Articular chondrocyte of knee joint (primary cell): ENCODE data around the gene CTAG2. TPM values are rescaled to one million over a fixed set of nuclear protein-coding genes. Genes with fewer than 3 reads are reported as not detected.

ENCODE experiments used
- small RNA-seq: library from RNA; depleted of rRNA; stranded (forward); fragments of <200 nt; gene quantifications from one replicate; pipeline ENCODE3, GENCODE V24; 2012
- total RNA-seq: library from RNA; depleted of rRNA; stranded (reverse); fragments of >200 nt; gene quantifications from 2 replicates; pipeline ENCODE4 v1.2.3, GENCODE V29; 2012

Gene CTAG2
- total RNA-seq: not detected in 2 replicates

DNA sequence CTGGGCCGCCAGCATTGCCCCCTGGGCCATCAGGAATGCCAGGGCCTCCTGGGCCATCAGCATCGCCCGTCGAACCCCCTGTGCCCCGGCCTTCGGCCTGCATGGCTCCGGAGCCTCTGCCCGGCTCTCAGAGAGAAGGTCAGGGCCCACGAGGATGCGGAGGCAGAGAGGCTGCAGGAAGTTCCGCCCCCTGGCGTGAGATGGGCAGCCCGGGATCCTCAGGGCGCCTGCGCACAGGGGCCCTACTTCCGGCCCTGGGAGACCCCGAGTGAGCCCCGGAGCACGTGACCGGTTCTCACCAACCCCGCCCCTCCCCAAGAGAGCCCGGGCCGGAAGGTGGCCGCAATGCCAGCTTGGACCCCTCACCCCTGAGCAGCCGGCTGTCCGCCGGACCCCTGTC is at the start of gene CTAG2:
CTAG2 (minus strand) TSS at position 167 of the 400 bp plus-strand sequence; CDS start at position 103, 64 bp downstream.

DNA sequence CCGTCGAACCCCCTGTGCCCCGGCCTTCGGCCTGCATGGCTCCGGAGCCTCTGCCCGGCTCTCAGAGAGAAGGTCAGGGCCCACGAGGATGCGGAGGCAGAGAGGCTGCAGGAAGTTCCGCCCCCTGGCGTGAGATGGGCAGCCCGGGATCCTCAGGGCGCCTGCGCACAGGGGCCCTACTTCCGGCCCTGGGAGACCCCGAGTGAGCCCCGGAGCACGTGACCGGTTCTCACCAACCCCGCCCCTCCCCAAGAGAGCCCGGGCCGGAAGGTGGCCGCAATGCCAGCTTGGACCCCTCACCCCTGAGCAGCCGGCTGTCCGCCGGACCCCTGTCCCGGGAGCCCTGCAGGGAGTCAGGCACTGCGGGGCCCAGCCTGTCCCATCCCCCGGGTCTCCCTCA is 34.2 kb downstream of the CTAG2 start, which contains the start of gene CTAG1B:
CTAG1B (minus strand) TSS at position 101 of the 400 bp plus-strand sequence; CDS start at position 37, 64 bp downstream.

Small RNAs within 50 kb of the gene (small RNA-seq; reads per million reads assigned to genes)
- not detected for gene AC244090.1
- gene AC244107.2: not detected

Other genes starting within 250 kb of the CTAG2 start
- gene DNASE1L1, start 244.3 kb downstream of the CTAG2 start, total RNA-seq: 55.5 and 61.5 TPM in 2 replicates
- gene TAFAZZIN, start 242.0 kb downstream of the CTAG2 start, total RNA-seq: 12.0 and 12.2 TPM in 2 replicates
- gene ATP6AP1, start 224.9 kb downstream of the CTAG2 start, total RNA-seq: 31.6 and 37.2 TPM in 2 replicates
- gene GDI1, start 216.4 kb downstream of the CTAG2 start, total RNA-seq: 59.5 and 77.8 TPM in 2 replicates
- gene FAM50A, start 209.4 kb downstream of the CTAG2 start, total RNA-seq: 30.6 and 36.6 TPM in 2 replicates
- gene PLXNA3, start 195.3 kb downstream of the CTAG2 start, total RNA-seq: 12.9 and 16.9 TPM in 2 replicates
- 16.5 and 18.2 TPM in 2 replicates for gene LAGE3, start 174.3 kb downstream of the CTAG2 start, total RNA-seq
- 28.0 and 29.6 TPM in 2 replicates for gene UBL4A, start 167.0 kb downstream of the CTAG2 start, total RNA-seq
- 32.5 and 33.3 TPM in 2 replicates for gene SLC10A3, start 162.9 kb downstream of the CTAG2 start, total RNA-seq
- gene FAM3A, start 137.3 kb downstream of the CTAG2 start, total RNA-seq: 21.9 and 22.2 TPM in 2 replicates
- gene G6PD, start 106.7 kb downstream of the CTAG2 start, total RNA-seq: 80.2 and 110 TPM in 2 replicates
- 12.1 and 13.6 TPM in 2 replicates for gene IKBKG, start 106.0 kb downstream of the CTAG2 start, total RNA-seq
- not detected in 2 replicates for gene CTAG1A, start 68.4 kb downstream of the CTAG2 start, total RNA-seq
- not detected in 2 replicates for gene CTAG1B, start 34.3 kb downstream of the CTAG2 start, total RNA-seq
- 0.86 and 3.8 TPM in 2 replicates for gene GAB3, start 97.5 kb upstream of the CTAG2 start, total RNA-seq
- gene DKC1, start 109.3 kb upstream of the CTAG2 start, total RNA-seq: 22.2 and 29.5 TPM in 2 replicates
- 16.8 and 18.6 TPM in 2 replicates for gene MPP1, start 151.9 kb upstream of the CTAG2 start, total RNA-seq
- 0.22 TPM in 1 of 2 replicates, not detected in the other for gene SMIM9, start 181.1 kb upstream of the CTAG2 start, total RNA-seq
- gene F8A1, start 232.8 kb upstream of the CTAG2 start, total RNA-seq: 2.9 and 4.2 TPM in 2 replicates